Left lung (tissue), 10 donors: Measurements from ENCODE around the gene MTUS2. TPM values are rescaled to one million over a fixed set of nuclear protein-coding genes. Genes with fewer than 3 reads are reported as not detected.

ENCODE experiments used
- ATAC-seq: fragments of 200-7000 bp; cut with Tn5 transposase; one replicate; pipeline ENCODE4 v1.9.1; 2020; ENCODE audit warnings: moderate library complexity
- DNase-seq, 4 donors: peaks; one replicate each; pipeline ENCODE4 v3.0.0-alpha.2; 2013 to 2020
- H3K27ac ChIP-seq, 2 donors: fragments of 200-600 bp; sonication (generic) in 1 of 2; one replicate each; pipeline versions ENCODE4 v1.5.0 to v1.8.0; 2020 to 2021
- H3K27me3 ChIP-seq, 2 donors: fragments of 200-600 bp; sonication (generic) in 1 of 2; one replicate each; pipeline versions ENCODE4 v1.5.0 to v1.8.0; 2020 to 2021
- H3K36me3 ChIP-seq, 2 donors: fragments of 200-600 bp; sonication (generic) in 1 of 2; one replicate each; pipeline versions ENCODE4 v1.5.0 to v1.8.0; 2020 to 2021
- H3K4me1 ChIP-seq, 2 donors: fragments of 200-600 bp; one replicate each; pipeline ENCODE4 v1.8.0; 2021
- H3K4me3 ChIP-seq, 2 donors: fragments of 200-600 bp; sonication (generic) in 1 of 2; one replicate each; pipeline versions ENCODE4 v1.5.0 to v1.8.0; 2020 to 2021; ENCODE audit warnings: mild to moderate bottlenecking in 1 of 2
- H3K9me3 ChIP-seq, 2 donors: fragments of 200-600 bp; sonication (generic) in 1 of 2; one replicate each; pipeline versions ENCODE4 v1.5.0 to v1.8.0; 2020 to 2021
- CTCF ChIP-seq, 2 donors: fragments of 200-600 bp; sonication (generic) in 1 of 2; IDR thresholded peaks; one replicate each; pipeline versions ENCODE4 v1.5.0 to v1.8.0; 2021; ENCODE audit warnings: antibody characterized with exemption in 2 of 2
- intact Hi-C, 2 donors: fragments of 100-400 bp; cut with DNase I; formaldehyde crosslinking; loops; one replicate each; pipeline versions ENCODE4 v1.11.2 to v1.14.2; 2022
- polyA plus RNA-seq, 6 donors: library from polyadenylated mRNA; unstranded; fragments of 120-200 nt; gene quantifications; one replicate each; pipeline ENCODE4 v1.2.1, GENCODE V29; 2013; ENCODE audit not compliant: insufficient read length in 6 of 6
- total RNA-seq, 2 donors: library from RNA; stranded (reverse); fragmentation: NEBNext Ultra II Directional; extraction: Animal tissue kit (Norgen Biotek cat#: 25700); gene quantifications; one replicate each; pipeline ENCODE4 v1.2.1, GENCODE V29; 2021
- donor health status: DM: no; HTN: yes; CAD: no.
- donor health status: DM: no; HTN: no; CAD: no.

MTUS2 gene
- total and polyA plus RNA-seq, 8 donors = 0.21 to 0.92 (median 0.50) TPM

GRCh38 chr13:29527916-29528315, 707.8 kb downstream of the MTUS2 start:
- Histone ChIP-seq H3K4me1 (no peaks in the 10 kb centered on the region), H3K27ac (no peak overlapping the region), H3K4me3 (no peak overlapping the region), H3K27me3 (no peaks in the 10 kb centered on the region), H3K9me3 (no peaks in the 10 kb centered on the region), H3K36me3 (peaks cover 0 to 79% of the 10 kb centered on the region in 2 donors)
- ATAC-seq = no peak
- TF ChIP-seq CTCF (IDR thresholded peaks at IDR 0.05) = no peak
- intact Hi-C loops = no loop called here
- DNase-seq = no peak

GRCh38 chr13:29529754-29530153, 709.6 kb downstream of the MTUS2 start:
- no peak for TF ChIP-seq CTCF (IDR thresholded peaks at IDR 0.05)
- DNase-seq = no peak
- Histone ChIP-seq H3K27me3 (no peaks in the 10 kb centered on the region), H3K36me3 (peaks cover 0 to 85% of the 10 kb centered on the region in 2 donors), H3K27ac (no peak overlapping the region), H3K4me3 (no peak overlapping the region), H3K9me3 (no peaks in the 10 kb centered on the region), H3K4me1 (no peaks in the 10 kb centered on the region)
- no peak for ATAC-seq
- intact Hi-C loops = no loop called here

DNA sequence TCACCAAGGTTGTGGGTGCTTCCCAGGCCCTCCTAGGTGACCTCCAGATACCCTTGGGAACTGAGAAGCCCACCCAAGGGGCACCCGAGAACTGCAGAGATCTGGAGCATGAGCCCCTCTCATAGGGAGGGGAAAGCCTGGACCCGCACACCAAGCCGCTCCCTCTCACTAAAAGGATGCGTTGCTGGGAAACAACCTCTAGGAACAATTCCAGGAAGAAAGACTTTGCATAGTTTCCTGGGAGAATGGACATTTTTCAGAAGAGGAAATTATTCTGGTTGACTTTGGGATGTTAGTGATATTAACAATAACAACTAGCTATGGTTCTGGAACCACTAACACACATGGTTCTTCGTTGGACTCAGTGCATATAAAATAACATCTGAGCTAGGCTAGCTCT, 710.8 kb downstream of the MTUS2 start:
- H3K27me3 ChIP-seq = no peaks in the 10 kb centered on the region
- no peaks in the 10 kb centered on the region for H3K4me1 ChIP-seq
- H3K4me3 ChIP-seq = no peak overlapping the region
- ATAC-seq (no peak), DNase-seq (no peak)
- intact Hi-C loops = no loop called here
- no peak overlapping the region for H3K27ac ChIP-seq
- peaks cover 0 to 91% of the 10 kb centered on the region in 2 donors for H3K36me3 ChIP-seq
- TF ChIP-seq CTCF (IDR thresholded peaks at IDR 0.05) = no peak
- no peaks in the 10 kb centered on the region for H3K9me3 ChIP-seq

DNA sequence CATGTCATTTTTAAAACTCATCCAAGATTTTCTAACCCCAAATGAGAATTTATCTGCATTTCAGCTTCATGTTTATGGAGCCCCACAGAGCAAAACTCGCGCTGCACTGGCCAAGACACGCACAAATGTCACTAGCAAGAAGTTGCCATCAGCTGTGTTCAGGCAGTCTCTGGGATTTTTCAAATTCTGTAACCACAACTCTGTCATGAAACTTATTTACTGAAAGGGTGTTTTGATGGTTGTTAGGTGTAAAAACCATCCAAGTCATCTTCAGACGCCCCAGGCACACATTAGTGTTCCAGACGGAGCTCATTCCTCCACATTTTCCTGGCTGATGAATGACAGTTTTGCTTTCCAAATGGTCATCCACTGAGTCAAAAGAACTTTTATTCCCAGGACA, 712.0 kb downstream of the MTUS2 start:
- Histone ChIP-seq H3K27me3 (no peaks in the 10 kb centered on the region), H3K4me1 (no peaks in the 10 kb centered on the region), H3K27ac (no peak overlapping the region), H3K36me3 (peaks cover 0 to 85% of the 10 kb centered on the region in 2 donors), H3K4me3 (no peak overlapping the region), H3K9me3 (no peaks in the 10 kb centered on the region)
- ATAC-seq (no peak), DNase-seq (no peak)
- TF ChIP-seq CTCF (IDR thresholded peaks at IDR 0.05) = no peak
- intact Hi-C loops = no loop called here

DNA sequence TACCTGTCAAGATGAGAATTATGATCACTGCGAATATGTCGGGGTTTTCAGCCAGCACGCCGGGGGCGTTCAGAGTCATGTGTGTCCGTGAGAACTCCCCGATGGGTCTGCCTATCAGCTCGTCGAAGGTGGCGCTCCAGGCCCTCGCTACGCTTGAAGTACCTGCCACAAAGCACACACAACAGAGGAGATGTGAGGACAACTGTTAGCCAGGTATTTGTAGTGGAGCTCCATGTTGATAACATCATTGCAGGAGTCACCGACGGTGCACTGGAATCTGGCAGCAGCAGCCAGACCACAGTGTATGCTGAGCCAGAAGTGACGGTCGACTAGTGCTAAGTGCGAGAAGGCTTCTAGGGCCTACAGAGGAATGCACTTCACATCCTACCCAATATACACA, 712.7 kb downstream of the MTUS2 start:
- ATAC-seq (peak; percentile 35), DNase-seq (peak in 1 of 4 donors; percentile 72)
- H3K4me3 ChIP-seq = no peak overlapping the region
- H3K36me3 ChIP-seq = peaks cover 0 to 78% of the 10 kb centered on the region in 2 donors
- no peaks in the 10 kb centered on the region for H3K27me3 ChIP-seq
- intact Hi-C loops = no loop called here
- H3K9me3 ChIP-seq = no peaks in the 10 kb centered on the region
- TF ChIP-seq CTCF (IDR thresholded peaks at IDR 0.05) = no peak
- H3K27ac ChIP-seq = no peak overlapping the region
- no peaks in the 10 kb centered on the region for H3K4me1 ChIP-seq
